KBM-7 (cell line): ENCODE measurements around the gene HOXA6.

Experiments
- DNase-seq: peaks from one replicate; pipeline ENCODE4 v3.0.0-alpha.2; 2015
- in situ Hi-C: fragments of 300-500 bp; cut with MboI; formaldehyde crosslinking; loops from 2 replicates; pipeline ENCODE4 v1.14.3; 2020; ENCODE audit warnings: low sequenced_read_pairs, low pct_unique_long_range_greater_than_20kb, mixed read lengths

HOXA6 gene

GRCh38 chr7:27097686-27098577 is 49.6 kb downstream of the HOXA6 start:
- in situ Hi-C loops, result no loop called here

GRCh38 chr7:27096768-27097514 is 50.6 kb downstream of the HOXA6 start:
- in situ Hi-C loops, result no loop called here
- peak; percentile 70 for DNase-seq

More at GRCh38 chr7:27097686-27098577, 49.6 kb downstream of the HOXA6 start:
- no peak for DNase-seq

DNA sequence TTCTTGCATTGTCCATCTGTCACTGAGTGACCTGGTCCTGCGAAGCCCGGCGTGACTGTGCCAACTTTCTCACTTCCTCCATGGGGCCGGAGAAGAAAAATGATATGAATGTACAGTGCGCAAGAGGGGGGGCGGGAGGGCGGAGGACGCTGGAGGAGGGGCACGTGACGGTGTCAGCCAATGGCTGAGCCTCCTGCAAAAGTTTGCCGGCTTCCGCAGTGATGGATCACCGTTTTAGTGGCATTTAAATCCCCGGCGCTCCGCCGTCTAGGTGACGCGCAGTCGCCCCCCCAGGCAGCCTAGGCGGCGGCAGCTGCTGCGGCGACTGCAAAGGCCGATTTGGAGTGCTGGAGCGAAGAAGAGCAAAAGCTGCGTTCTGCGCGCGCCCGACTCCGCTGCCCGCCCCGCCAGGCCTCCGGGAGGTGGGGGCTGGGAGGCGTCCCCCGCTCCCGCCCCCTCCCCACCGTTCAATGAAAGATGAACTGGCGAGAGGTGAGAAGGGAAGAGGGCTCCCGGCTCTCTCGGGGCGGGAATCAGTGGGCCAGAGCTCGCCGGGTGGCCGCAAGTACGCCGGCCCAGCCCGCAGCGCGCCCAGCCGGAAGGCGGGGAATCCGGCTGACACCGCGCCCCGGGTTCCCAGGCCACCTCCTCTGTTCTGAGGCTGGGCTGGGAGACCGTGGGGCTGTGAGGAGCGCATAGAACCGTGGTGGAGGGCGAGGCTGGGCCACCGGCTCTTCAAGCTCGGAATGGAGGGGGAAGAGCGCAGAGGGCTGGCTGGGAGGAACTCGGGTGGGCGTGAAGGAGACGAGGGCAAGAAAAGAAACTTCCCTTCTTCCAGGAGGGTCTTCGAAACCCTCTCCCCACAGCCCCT is 51.4 kb downstream of the HOXA6 start, which contains the start of gene HOXA1:
Gene HOXA1 (minus strand): TSS at position 104 of the 871 bp plus-strand sequence. CDS start 88 bp downstream, at position 16.
- in situ Hi-C loops, result no loop called here
- peak; percentile 88 for DNase-seq
